Lung (tissue), 16 donors: ENCODE data around the gene LRRC45. TPM values are rescaled to one million over a fixed set of nuclear protein-coding genes. Genes with fewer than 3 reads are reported as not detected.

Experiments
- ATAC-seq: fragments of 200-7000 bp; cut with Tn5 transposase; one replicate; pipeline ENCODE4 v1.9.1; 2020; ENCODE audit warnings: moderate number of reproducible peaks; ENCODE audit not compliant: insufficient read depth, low FRiP score
- DNase-seq, 3 donors: peaks; one replicate each; pipeline ENCODE4 v3.0.0-alpha.2; 2013 to 2017
- H3K27ac ChIP-seq, 2 donors: one replicate each; pipeline ENCODE4 v1.5.1; 2013; ENCODE audit warnings: mild to moderate bottlenecking in 2 of 2, moderate library complexity in 2 of 2, control low read depth in 1 of 2, inconsistent platforms in 1 of 2, low read depth in 1 of 2, low read length in 1 of 2
- H3K27me3 ChIP-seq, 3 donors: one replicate each; pipeline ENCODE4 v1.5.1; 2013; ENCODE audit warnings: low read length in 2 of 3; ENCODE audit not compliant: control insufficient read depth in 3 of 3, insufficient read depth in 3 of 3
- H3K36me3 ChIP-seq, 4 donors: one replicate each; pipeline ENCODE4 v1.5.1; 2013; ENCODE audit warnings: low read length in 4 of 4, mild to moderate bottlenecking in 1 of 4, moderate library complexity in 1 of 4; ENCODE audit not compliant: control insufficient read depth in 4 of 4, insufficient read depth in 4 of 4
- H3K4me1 ChIP-seq, 5 donors: one replicate each; pipeline ENCODE4 v1.5.1; 2013; ENCODE audit warnings: low read length in 5 of 5, mild to moderate bottlenecking in 2 of 5, moderate library complexity in 1 of 5; ENCODE audit not compliant: control insufficient read depth in 5 of 5, insufficient read depth in 5 of 5
- H3K4me3 ChIP-seq: one replicate; pipeline ENCODE4 v1.5.1; 2013; ENCODE audit warnings: mild to moderate bottlenecking, control low read depth, moderate library complexity
- H3K9ac ChIP-seq, 2 donors: one replicate each; pipeline ENCODE4 v1.5.1; 2013; ENCODE audit warnings: low read length in 2 of 2, control low read depth in 1 of 2; ENCODE audit not compliant: insufficient read depth in 1 of 2
- H3K9me3 ChIP-seq, 4 donors: one replicate each; pipeline ENCODE4 v1.5.1; 2013; ENCODE audit warnings: low read length in 3 of 4, mild to moderate bottlenecking in 1 of 4, moderate library complexity in 1 of 4; ENCODE audit not compliant: control insufficient read depth in 4 of 4, insufficient read depth in 3 of 4
- WGBS, 2 donors: extraction: QIAGEN DNeasy Blood & Tissue Kit; methylation state at CpG; one replicate each; pipeline ENCODE4 v1.1.7; 2013; 5-methylcytosine and 5-hydroxymethylcytosine counted together
- long read RNA-seq, 5 donors: transcript quantifications; one replicate each; lab custom pipeline, GENCODE V29; 2026
- polyA plus RNA-seq, 2 donors: library from polyadenylated mRNA; stranded (reverse); fragments of 200-250 nt; gene quantifications; one replicate each; pipeline ENCODE4 v1.2.1, GENCODE V29; 2013
- total RNA-seq, 2 donors: library from RNA; depleted of rRNA in 1 of 2; stranded (reverse); fragments of >200 nt in 1 of 2; gene quantifications; one replicate each; pipeline ENCODE4 v1.2.1, GENCODE V29; 2014 to 2021
- TF ChIP-seq, protein P1 (sequence below): IDR thresholded peaks from 2 replicates; pipeline ENCODE4 v1.5.1; 2012; ENCODE audit warnings: mild to moderate bottlenecking; ENCODE audit errors: control extremely low read depth, extremely low read depth
- donor health status: control.
- donor health status: control.
- donor health status: Bipolar disorder and iron deficiency.
- donor health status: healthy.
- donor health status: DM: yes; HTN: yes; CAD: no.

The LRRC45 gene
- total RNA-seq (10 to 100 TPM; 13.3 to 26.6 TPM), polyA plus RNA-seq (10 to 100 TPM; 12.1 to 19.7 TPM)
- long read RNA-seq, donor 1, transcript LRRC45-201 (17 exons, 2,701 nt): major isoform, 5 of 5 reads
- long read RNA-seq, donor 1, partial matches to known transcripts: 0 of 5 reads
- long read RNA-seq, donor 1, other reads (novel, unspliced or antisense): 0 of 5 reads
- long read RNA-seq, donor 2, partial matches to known transcripts: 0 of 1 reads
- long read RNA-seq, donor 2, other reads (novel, unspliced or antisense): 0 of 1 reads
- long read RNA-seq, donor 3, partial matches to known transcripts: 0 of 1 reads
- long read RNA-seq, donor 3, other reads (novel, unspliced or antisense): 0 of 1 reads
- long read RNA-seq, donor 4, partial matches to known transcripts: 0 of 1 reads
- long read RNA-seq, donor 4, other reads (novel, unspliced or antisense): 0 of 1 reads
- long read RNA-seq, donor 5, partial matches to known transcripts: 0 of 4 reads
- long read RNA-seq, donor 5, other reads (novel, unspliced or antisense): 0 of 4 reads

DNA sequence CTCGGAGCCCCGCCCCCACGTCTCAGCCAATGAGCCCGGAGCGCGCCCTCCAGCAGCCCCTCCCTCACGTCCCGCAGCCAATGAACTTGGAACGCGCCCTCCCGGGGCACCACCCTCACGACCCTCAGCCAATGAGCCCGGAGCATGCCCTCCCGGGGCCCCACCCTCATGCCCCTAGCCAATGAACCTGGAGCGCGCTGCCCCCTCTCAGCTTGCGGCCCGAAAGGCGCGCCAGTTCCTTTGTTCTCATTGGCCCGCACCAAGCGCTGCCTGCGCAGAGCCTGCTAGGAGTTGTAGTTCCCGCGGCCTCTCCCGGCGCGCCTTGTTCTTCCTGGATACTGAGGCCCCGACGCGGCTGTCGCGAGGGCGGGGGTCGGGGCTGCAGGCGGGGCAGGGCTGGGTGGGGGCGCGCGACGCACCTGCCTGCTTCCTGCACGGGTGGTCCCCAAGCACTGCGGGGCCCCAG lies at the start of gene LRRC45:
Gene LRRC45, plus strand, starts transcription at position 325 of the 466 bp plus-strand sequence. CDS start 339 bp downstream, outside the sequence.
- DNase-seq: peak; percentile 100

DNA sequence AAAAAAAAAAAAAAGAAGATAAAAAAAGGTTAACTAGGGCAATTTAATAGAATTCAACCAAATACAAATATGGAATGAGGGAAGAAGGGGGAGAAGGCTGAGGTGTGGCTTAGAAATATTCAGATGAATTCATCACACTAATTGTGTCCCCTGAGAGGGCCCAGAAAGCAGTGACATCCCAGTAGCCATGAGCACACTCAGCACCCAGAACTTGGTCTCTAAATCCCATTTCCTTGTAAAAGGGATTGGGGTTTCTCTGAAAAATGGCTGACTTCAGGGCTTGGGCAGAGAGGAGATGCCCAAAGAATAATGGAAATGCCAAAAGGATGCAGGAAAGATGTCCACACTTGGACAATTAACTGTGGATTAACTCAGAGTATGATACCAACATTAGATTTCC lies 49.7 kb upstream of the LRRC45 start:
- Histone ChIP-seq H3K27ac (no peak overlapping the region), H3K4me3 (no peak overlapping the region), H3K9ac (no peak overlapping the region), H3K4me1 (peaks cover 0 to 14% (median 0%) of the 10 kb centered on the region in 5 donors), H3K27me3 (no peaks in the 10 kb centered on the region), H3K36me3 (no peaks in the 10 kb centered on the region), H3K9me3 (no peaks in the 10 kb centered on the region)
- no peak for DNase-seq
- TF ChIP-seq, protein P1, sequence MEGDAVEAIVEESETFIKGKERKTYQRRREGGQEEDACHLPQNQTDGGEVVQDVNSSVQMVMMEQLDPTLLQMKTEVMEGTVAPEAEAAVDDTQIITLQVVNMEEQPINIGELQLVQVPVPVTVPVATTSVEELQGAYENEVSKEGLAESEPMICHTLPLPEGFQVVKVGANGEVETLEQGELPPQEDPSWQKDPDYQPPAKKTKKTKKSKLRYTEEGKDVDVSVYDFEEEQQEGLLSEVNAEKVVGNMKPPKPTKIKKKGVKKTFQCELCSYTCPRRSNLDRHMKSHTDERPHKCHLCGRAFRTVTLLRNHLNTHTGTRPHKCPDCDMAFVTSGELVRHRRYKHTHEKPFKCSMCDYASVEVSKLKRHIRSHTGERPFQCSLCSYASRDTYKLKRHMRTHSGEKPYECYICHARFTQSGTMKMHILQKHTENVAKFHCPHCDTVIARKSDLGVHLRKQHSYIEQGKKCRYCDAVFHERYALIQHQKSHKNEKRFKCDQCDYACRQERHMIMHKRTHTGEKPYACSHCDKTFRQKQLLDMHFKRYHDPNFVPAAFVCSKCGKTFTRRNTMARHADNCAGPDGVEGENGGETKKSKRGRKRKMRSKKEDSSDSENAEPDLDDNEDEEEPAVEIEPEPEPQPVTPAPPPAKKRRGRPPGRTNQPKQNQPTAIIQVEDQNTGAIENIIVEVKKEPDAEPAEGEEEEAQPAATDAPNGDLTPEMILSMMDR: no peak
- no peak for ATAC-seq

More for the DNA sequence above, at the start of gene LRRC45:
- WGBS, 2 donors: 0 to 1% methylated on average over 36 to 42 of the region's 42 CpGs
- Histone ChIP-seq H3K36me3 (peaks cover 0 to 6% (median 2%) of the 10 kb centered on the region in 4 donors), H3K9ac (peak within 1 kb of the TSS in 1 of 2 donors; percentile 51), H3K27ac (peak within 1 kb of the TSS; percentile 84 to 88), H3K4me1 (peaks cover 0 to 23% (median 12%) of the 10 kb centered on the region in 5 donors), H3K4me3 (peak within 1 kb of the TSS; percentile 86), H3K27me3 (no peaks in the 10 kb centered on the region), H3K9me3 (no peaks in the 10 kb centered on the region)
- TF ChIP-seq, protein P1: no peak
- ATAC-seq: peak; percentile 97

DNA sequence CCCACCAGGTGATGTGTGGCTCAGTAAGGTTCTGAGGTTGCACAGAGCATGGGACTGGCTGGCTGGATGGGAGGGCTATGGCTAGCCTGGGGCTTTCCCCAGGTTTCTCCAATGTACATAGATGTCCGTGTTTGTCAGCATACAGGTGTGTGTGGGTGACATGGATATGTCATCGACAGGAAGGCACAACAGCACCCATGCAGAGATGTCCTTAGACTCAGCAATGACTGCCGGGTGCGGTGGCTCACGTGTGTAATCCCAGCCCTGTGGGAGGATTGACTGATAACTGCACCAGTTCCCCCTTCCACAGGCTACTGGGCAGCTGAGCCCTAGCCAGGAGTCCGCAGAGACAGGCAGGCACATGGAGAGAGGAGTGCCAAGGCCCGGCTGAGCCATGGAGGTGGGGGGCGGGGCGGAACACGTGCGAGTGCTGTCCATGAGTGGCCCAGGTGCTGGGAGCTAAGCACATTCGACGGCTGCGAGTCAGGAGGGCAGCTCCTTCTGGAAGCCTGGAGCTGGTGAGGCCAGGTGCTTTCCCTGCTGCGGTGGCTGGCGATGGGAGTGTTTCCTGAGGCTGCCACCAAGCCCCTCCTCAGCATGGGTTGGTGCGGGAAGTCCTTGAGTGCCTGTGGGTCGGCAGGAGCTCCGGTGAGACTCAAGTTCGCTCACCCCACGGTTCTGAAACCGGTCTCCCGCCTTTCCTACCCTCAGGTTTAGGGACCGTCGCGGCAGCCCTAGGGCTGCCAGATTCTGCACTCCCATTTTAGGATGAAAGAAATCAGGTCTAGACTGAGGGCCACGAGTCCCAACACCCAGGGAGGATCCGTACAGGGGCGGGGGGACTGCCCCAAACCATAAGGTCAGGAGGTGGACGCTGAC lies 46.5 kb upstream of the LRRC45 start:
- Histone ChIP-seq H3K27ac (peak overlapping the region; percentile 95 to 99), H3K36me3 (no peaks in the 10 kb centered on the region), H3K4me3 (peak overlapping the region; percentile 79), H3K9ac (peak overlapping the region in 1 of 2 donors; percentile 55), H3K4me1 (peaks cover 0 to 17% (median 3%) of the 10 kb centered on the region in 5 donors), H3K9me3 (no peaks in the 10 kb centered on the region), H3K27me3 (no peaks in the 10 kb centered on the region)
- ATAC-seq: peak; percentile 5
- no peak for DNase-seq
- 24 to 25% methylated on average over 30 of the region's 30 CpGs for WGBS, 2 donors
- TF ChIP-seq, protein P1: no peak
